Breast epithelium (tissue), 3 donors: ENCODE measurements around the gene PBX3.

Experiments
- CTCF ChIP-seq, 3 donors: fragments of 450-650 bp; IDR thresholded peaks; one replicate each; pipeline ENCODE4 v1.5.1; 2016 to 2017; ENCODE audit warnings: antibody characterized with exemption in 3 of 3, mild to moderate bottlenecking in 3 of 3, moderate library complexity in 3 of 3
- POLR2A ChIP-seq: fragments of 450-650 bp; IDR thresholded peaks from one replicate; pipeline ENCODE4 v1.6.1; 2016; ENCODE audit warnings: antibody characterized with exemption, mild to moderate bottlenecking, moderate library complexity
- POLR2AphosphoS5 ChIP-seq, 3 donors: sonication (generic); formaldehyde crosslinking; IDR thresholded peaks; one replicate each; pipeline ENCODE4 v1.6.1; 2017; ENCODE audit warnings: antibody characterized with exemption in 3 of 3

GRCh38 chr9:125749287-125749935, 2.2 kb downstream of the PBX3 start:
- TF ChIP-seq CTCF (IDR thresholded peaks at IDR 0.05): no peak
- TF ChIP-seq POLR2A: no peak
- TF ChIP-seq POLR2AphosphoS5 (IDR thresholded peaks at IDR 0.05): no peak
